Measurements from ENCODE around the gene PCDHGA11.
"Not testable (repeated sequence)": the region's sequence is repeated elsewhere in the genome, so short reads cannot be mapped to it uniquely, and the experiment has no call there.

Gene PCDHGA11

GRCh38 chr5:141432726-141433125 lies 11.9 kb downstream of the PCDHGA11 start:
- not testable (repeated sequence) for DNase-seq

GRCh38 chr5:141434006-141434405 lies 13.2 kb downstream of the PCDHGA11 start:
- no peak for DNase-seq

GRCh38 chr5:141437221-141437620 lies 16.4 kb downstream of the PCDHGA11 start:
- DNase-seq: no peak

GRCh38 chr5:141439411-141440141 lies 18.7 kb downstream of the PCDHGA11 start:
- DNase-seq: no peak

GRCh38 chr5:141440341-141440740 lies 19.5 kb downstream of the PCDHGA11 start:
- DNase-seq: no peak

- no peak for DNase-seq
Observed at GRCh38 chr5:141441571-141442170, 20.8 kb downstream of the PCDHGA11 start.

GRCh38 chr5:141465351-141465750 lies 44.5 kb downstream of the PCDHGA11 start:
- DNase-seq: no peak
